ENCODE measurements around the gene PNPLA2.

- TF ChIP-seq EP300 (IDR thresholded peaks at IDR 0.05) (no peak), CTCF (IDR thresholded peaks at IDR 0.05) (no peak), POLR2AphosphoS5 (IDR thresholded peaks at IDR 0.05) (no peak), POLR2A (IDR thresholded peaks at IDR 0.05) (peak in 1 of 2 donors; percentile 3)
Observed at GRCh38 chr11:821512-822371, 3.0 kb downstream of the PNPLA2 start.

All from gastroesophageal sphincter (tissue), 3 donors.